Muscle layer of colon (tissue), 2 donors: Measurements from ENCODE around the gene MAP2K1.
"Not testable (repeated sequence)": the region's sequence is repeated elsewhere in the genome, so short reads cannot be mapped to it uniquely, and the experiment has no call there.

Experiments
- H3K27ac ChIP-seq: one replicate; pipeline ENCODE4 v1.7.0; 2013; ENCODE audit warnings: low read depth, mild to moderate bottlenecking, low read length, moderate library complexity
- H3K27me3 ChIP-seq, 2 donors: one replicate each; pipeline ENCODE4 v1.7.0; 2013; ENCODE audit warnings: low read length in 2 of 2, mild to moderate bottlenecking in 2 of 2; ENCODE audit not compliant: insufficient read depth in 2 of 2, control insufficient read depth in 1 of 2
- H3K36me3 ChIP-seq: one replicate; pipeline ENCODE4 v1.7.0; 2013; ENCODE audit warnings: mild to moderate bottlenecking, low read length; ENCODE audit not compliant: insufficient read depth
- H3K4me1 ChIP-seq: one replicate; pipeline ENCODE4 v1.7.0; 2013; ENCODE audit warnings: mild to moderate bottlenecking, low read length; ENCODE audit not compliant: insufficient read depth
- H3K4me3 ChIP-seq, 2 donors: one replicate each; pipeline ENCODE4 v1.7.0; 2013; ENCODE audit warnings: low read length in 2 of 2, low read depth in 1 of 2, mild to moderate bottlenecking in 1 of 2, moderate library complexity in 1 of 2
- H3K9ac ChIP-seq: one replicate; pipeline ENCODE4 v1.7.0; 2013; ENCODE audit warnings: low read length
- H3K9me3 ChIP-seq: one replicate; pipeline ENCODE4 v1.7.0; 2013; ENCODE audit warnings: mild to moderate bottlenecking, low read length
- donor health status: abdominal sarcoma.
- donor health status: Adenocarcinoma of cecum.

Gene MAP2K1

DNA sequence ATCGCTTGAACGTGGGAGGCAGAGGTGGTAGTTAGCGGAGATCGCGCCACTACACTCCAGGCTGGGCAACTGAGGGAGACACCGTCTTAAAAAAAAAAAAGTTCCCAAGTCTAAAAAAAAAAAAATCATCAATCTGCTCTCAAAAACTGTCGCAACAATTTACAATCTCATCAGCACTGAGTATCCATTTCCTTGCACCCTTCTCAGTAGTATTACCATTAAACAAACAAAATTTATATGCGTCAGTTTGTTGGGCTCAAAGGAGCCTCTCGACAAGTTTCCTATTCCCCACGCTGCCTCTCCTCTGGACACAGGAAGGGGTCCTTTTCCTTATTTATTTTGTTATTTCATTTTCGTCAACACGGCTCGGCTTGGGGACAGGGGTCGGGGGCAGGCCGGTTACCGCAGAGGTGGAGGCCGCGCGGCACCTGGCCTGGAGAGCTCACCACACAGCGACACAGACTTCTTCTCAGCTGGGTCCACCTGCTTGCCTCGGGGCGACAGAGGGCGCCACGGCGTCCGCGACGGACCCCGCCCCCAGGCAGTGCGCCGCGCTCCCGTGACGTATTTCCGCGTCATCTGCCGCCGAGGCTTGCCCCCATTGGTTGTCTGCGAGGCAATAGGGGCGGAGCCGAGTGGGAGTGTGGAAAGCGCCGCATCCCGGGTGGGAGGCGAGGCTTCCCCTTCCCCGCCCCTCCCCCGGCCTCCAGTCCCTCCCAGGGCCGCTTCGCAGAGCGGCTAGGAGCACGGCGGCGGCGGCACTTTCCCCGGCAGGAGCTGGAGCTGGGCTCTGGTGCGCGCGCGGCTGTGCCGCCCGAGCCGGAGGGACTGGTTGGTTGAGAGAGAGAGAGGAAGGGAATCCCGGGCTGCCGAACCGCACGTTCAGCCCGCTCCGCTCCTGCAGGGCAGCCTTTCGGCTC lies at the start of gene MAP2K1:
TSS of gene MAP2K1 (plus strand) at position 709 of the 920 bp plus-strand sequence. CDS start 436 bp downstream, outside the sequence.
- Histone ChIP-seq H3K36me3 (peaks cover 4% of the 10 kb centered on the region), H3K9ac (peak within 1 kb of the TSS; percentile 70), H3K27me3 (no peaks in the 10 kb centered on the region), H3K4me3 (peak within 1 kb of the TSS; percentile 56 to 85), H3K4me1 (peaks cover 11% of the 10 kb centered on the region), H3K27ac (peak within 1 kb of the TSS; percentile 91), H3K9me3 (no peaks in the 10 kb centered on the region)

DNA sequence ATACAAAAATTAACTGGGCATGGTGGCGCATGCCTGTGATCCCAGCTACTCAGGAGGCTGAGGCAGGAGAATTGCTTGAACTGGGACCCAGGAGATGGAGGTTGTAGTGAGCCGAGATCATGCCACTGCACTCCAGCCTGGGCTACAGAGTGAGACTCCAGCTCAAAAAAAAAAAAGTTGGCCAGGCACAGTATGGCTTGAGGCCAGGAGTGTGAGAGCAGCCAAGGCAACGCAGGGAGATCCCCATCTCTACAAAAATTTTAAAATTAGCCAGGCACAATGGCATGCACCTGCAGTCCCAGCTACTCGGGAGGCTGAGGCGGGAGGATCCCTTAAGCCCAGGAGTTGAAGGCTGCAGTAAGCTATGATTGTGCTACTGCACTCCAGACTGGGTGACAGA lies 38.2 kb upstream of the MAP2K1 start:
- not testable (repeated sequence) for H3K9me3 ChIP-seq, H3K4me3 ChIP-seq, H3K36me3 ChIP-seq, H3K27ac ChIP-seq, H3K27me3 ChIP-seq, H3K9ac ChIP-seq, H3K4me1 ChIP-seq

DNA sequence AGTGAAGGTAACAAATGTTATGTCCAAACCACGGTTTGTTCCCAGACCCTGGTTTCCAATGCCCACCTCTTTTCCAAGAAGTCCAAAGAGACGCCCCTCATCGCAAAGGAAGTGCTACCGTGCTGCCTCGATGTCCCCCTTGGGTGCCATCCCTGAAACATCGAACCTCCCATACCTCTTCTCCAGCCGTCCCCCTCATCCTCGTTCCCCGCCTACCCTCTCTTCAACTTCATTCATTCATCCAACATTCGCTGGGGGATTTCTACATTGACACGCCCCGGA lies 30.7 kb upstream of the MAP2K1 start:
- Histone ChIP-seq H3K9ac (peak overlapping the region; percentile 82), H3K4me1 (peaks cover 5% of the 10 kb centered on the region), H3K9me3 (no peaks in the 10 kb centered on the region), H3K27ac (peak overlapping the region; percentile 85), H3K4me3 (peak overlapping the region; percentile 76 to 81), H3K36me3 (no peaks in the 10 kb centered on the region), H3K27me3 (no peaks in the 10 kb centered on the region)

DNA sequence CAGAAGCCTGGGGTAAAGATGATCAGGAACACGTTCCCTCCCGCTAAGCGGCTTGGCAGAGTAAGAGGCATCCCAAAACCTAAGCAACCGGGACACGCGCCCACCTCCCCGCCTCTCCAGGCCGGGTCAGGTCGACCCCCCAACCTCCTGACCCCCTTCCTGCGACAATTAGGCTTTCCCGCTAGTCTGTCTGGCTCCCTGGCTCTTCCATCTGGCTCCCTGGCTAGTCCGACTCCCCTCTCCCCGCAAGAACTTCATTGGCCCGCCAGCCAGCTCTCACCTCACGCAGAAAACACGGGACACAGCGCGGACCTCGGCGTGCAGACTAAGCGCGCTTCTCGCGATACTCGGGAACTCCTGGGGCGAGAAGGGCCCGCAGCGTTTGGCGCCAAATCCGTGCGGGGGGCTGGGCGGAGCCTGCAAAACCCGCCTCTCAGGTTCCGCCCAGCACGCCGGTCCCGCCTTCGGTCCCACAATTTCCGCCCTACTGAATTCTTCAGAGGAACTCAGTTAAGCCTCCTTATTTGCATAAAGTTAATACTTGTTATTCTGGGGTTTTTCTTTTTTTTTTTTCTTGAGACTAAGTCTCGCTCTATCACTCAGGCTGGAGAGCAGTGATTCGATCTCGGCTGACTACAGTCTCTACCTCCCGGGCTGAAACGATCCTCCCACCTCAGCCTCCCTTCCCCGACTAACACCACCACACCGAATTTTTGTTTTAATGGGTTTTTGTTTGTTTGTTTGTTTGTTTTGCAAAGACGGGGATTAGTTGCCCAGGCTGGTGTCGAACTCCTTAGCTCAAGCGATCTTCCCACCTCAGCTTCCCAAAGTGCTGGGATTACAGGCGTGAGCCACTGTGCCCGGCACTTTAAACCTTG lies 30.1 kb upstream of the MAP2K1 start, which contains the start of gene TIPIN:
TSS of gene TIPIN (minus strand) at position 327 of the 878 bp plus-strand sequence. CDS start 3,738 bp downstream, outside the sequence.
- peak within 1 kb of the TSS; percentile 85 for H3K27ac ChIP-seq
- H3K36me3 ChIP-seq: no peaks in the 10 kb centered on the region
- peaks cover 5% of the 10 kb centered on the region for H3K4me1 ChIP-seq
- peak within 1 kb of the TSS; percentile 76 to 81 for H3K4me3 ChIP-seq
- peak within 1 kb of the TSS; percentile 82 for H3K9ac ChIP-seq
- no peaks in the 10 kb centered on the region for H3K9me3 ChIP-seq
- H3K27me3 ChIP-seq: no peaks in the 10 kb centered on the region

DNA sequence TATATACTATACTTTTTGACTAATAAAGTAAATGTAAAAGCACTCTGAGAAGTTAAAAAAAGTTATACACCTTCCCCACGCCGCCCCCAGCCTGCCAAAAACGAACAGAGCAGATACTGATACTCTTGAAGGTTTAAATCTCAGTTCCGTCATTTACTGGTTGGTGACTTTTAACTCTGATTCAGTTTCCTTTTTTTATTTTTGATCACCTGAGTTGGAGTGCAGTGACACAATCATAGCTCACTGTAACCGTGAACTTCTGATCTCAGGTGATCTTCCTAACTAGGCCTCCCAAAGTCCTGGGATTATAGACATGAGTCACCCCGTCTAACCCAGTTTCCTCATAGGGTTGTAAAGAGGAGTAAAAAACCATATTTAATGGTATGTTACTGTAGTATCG lies 27.0 kb upstream of the MAP2K1 start:
- Histone ChIP-seq H3K27me3 (no peaks in the 10 kb centered on the region), H3K4me1 (peaks cover 5% of the 10 kb centered on the region), H3K36me3 (no peaks in the 10 kb centered on the region), H3K4me3 (no peak overlapping the region), H3K9ac (no peak overlapping the region), H3K9me3 (no peaks in the 10 kb centered on the region), H3K27ac (no peak overlapping the region)

DNA sequence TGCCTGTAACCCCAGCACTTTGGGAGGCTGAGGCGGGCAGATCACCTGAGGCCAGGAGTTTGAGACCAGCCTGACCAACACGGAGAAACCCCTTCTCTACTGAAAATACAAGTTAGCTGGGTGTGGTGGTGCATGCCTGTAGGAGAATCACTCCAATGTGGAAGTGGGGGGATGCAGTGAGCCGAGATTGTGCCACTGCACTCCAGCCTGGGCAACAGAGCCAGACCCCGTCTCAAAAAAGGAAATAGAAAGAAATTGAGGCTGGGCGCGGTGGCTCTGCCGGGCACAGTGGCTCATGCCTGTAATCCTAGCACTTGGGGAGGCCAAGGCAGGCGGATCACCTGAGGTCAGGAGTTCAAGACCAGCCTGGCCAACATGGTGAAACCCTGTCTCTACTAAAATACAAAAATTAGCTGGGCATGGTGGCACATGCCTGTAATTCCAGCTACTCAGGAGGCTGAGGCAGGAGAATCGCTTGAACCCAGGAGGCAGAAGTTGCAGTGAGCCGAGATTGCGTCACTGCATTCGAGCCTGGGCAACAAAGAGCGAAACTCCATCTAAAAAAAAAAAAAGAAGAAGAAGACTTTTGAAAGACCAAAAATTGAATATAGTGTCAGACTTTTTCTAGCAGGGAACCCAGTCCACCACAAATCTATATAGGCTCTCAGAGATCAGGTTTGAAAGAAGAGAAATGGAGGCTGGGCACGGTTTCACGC lies 24.8 kb upstream of the MAP2K1 start:
- not testable (repeated sequence) for H3K27ac ChIP-seq, H3K27me3 ChIP-seq, H3K9ac ChIP-seq, H3K9me3 ChIP-seq, H3K36me3 ChIP-seq, H3K4me3 ChIP-seq, H3K4me1 ChIP-seq

DNA sequence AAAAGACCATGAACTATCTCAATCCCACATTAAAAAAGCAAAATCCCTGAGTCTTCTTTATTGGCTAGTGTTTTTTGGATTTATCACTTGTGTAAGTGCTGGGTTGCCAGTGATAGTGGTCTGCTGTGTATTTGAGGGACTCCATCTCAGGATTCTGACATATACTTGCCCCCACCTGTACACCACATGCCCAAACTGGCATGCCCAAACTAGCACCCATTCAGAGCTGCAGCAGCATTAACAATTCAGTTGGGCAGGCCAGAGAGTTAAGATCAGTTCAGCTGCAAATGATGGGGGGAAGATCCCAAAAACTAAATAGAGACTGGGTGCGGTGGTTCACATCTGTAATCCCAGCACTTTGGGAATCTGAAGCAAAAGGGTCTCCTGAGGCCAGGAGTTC lies 23.9 kb upstream of the MAP2K1 start:
- H3K27ac ChIP-seq: no peak overlapping the region
- H3K4me3 ChIP-seq: no peak overlapping the region

DNA sequence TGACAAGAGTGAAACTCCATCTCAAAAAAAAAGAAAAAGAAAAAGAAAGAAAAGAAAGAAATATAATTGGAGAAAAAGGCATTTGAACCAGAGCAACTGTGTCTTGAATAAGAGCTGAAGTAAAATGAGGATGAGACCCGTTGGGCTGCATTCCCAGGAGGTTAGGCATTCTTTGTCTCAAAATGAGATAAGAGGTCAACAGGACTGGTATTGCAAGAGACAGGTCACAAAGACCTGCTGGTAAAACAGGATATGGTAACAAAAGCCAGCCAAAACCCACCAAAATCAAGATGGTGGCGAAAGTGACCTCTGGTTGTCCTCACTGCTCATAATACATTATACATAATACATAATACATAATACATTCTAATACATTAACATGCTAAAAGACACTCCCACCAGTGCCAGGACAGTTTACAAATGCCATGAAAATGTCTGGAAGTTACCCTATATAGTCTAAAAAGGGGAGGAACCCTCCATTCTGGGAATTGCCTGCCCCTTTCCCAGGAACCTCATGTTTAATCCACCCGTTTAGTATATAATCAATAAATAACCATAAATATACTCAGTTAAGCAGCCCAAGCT lies 21.7 kb upstream of the MAP2K1 start:
- H3K27me3 ChIP-seq: no peaks in the 10 kb centered on the region
- no peak overlapping the region for H3K27ac ChIP-seq
- no peak overlapping the region for H3K9ac ChIP-seq
- no peaks in the 10 kb centered on the region for H3K36me3 ChIP-seq
- no peaks in the 10 kb centered on the region for H3K9me3 ChIP-seq
- no peak overlapping the region for H3K4me3 ChIP-seq
- no peaks in the 10 kb centered on the region for H3K4me1 ChIP-seq

More for the DNA sequence above, 23.9 kb upstream of the MAP2K1 start:
- Histone ChIP-seq H3K27me3 (no peaks in the 10 kb centered on the region), H3K9me3 (no peaks in the 10 kb centered on the region), H3K4me1 (no peaks in the 10 kb centered on the region), H3K36me3 (no peaks in the 10 kb centered on the region), H3K9ac (no peak overlapping the region)

DNA sequence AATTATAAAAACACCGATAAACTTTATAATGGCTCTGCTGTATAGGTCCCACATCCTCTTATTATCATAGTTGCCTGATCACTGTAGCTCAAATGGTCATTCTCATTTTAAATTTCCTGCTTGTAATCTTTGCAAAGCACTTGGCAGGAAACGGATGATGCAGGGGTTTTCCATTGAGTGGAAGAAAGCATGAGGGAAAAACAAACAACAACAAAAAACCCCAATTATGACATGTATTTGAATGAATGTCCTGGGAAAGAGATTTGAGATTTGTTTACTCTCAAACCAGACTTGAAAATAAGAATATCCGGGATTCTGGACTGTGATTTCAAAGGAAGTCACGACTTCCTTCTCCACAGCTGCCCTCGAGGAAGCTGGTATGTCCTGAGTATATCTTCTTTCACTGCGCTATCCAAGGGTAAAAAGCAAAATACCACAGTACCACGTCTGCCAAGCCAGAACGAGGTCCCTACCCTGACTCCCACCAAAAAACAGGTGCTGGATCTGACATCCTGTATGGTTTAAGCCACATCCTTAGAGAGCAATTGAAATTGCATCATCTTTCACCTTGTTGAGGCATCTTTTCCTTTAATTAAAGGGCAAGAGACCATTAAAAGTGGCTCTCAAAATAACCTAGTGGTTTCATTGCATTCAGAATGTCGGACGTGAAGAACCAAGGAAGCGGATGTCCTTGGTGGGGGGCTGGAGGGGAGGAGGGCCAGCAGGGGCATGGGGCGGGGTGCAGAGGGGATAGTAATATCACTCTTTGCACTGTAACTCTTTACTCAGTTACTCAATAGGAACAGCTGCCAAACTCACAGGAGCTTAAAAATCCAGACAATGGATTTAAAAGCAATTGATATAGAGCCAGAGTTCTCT lies 16.7 kb upstream of the MAP2K1 start:
- Histone ChIP-seq H3K27ac (no peak overlapping the region), H3K27me3 (no peaks in the 10 kb centered on the region), H3K4me3 (no peak overlapping the region), H3K9me3 (no peaks in the 10 kb centered on the region), H3K36me3 (no peaks in the 10 kb centered on the region), H3K9ac (no peak overlapping the region), H3K4me1 (no peaks in the 10 kb centered on the region)

DNA sequence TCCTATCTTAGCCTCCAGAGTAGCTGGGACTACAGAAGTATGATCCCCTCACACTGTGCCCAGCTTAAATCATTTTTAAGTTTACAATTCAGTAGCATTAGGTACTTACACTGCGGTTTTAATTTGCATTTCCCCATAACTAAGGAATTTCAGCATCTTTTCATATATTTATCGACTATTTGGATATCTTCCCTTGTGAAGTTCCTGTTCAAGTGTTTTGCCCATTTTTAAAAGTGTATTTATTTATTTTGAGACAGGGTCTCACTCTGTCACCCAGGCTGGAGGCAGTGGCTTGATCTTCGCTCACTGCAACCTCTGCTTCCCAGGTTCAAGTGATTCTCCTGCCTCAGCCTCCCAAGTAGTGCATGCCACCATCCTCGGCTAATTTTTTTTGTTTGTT lies 12.5 kb upstream of the MAP2K1 start:
- no peaks in the 10 kb centered on the region for H3K9me3 ChIP-seq
- H3K9ac ChIP-seq: no peak overlapping the region
- no peaks in the 10 kb centered on the region for H3K36me3 ChIP-seq
- no peak overlapping the region for H3K27ac ChIP-seq
- H3K4me1 ChIP-seq: no peaks in the 10 kb centered on the region
- H3K27me3 ChIP-seq: no peaks in the 10 kb centered on the region
- no peak overlapping the region for H3K4me3 ChIP-seq
